ENCODE results near the gene LRG1.
A peak's percentile ranks its signal among the peaks of the same experiment; 100 is the strongest.

Gene LRG1

DNA sequence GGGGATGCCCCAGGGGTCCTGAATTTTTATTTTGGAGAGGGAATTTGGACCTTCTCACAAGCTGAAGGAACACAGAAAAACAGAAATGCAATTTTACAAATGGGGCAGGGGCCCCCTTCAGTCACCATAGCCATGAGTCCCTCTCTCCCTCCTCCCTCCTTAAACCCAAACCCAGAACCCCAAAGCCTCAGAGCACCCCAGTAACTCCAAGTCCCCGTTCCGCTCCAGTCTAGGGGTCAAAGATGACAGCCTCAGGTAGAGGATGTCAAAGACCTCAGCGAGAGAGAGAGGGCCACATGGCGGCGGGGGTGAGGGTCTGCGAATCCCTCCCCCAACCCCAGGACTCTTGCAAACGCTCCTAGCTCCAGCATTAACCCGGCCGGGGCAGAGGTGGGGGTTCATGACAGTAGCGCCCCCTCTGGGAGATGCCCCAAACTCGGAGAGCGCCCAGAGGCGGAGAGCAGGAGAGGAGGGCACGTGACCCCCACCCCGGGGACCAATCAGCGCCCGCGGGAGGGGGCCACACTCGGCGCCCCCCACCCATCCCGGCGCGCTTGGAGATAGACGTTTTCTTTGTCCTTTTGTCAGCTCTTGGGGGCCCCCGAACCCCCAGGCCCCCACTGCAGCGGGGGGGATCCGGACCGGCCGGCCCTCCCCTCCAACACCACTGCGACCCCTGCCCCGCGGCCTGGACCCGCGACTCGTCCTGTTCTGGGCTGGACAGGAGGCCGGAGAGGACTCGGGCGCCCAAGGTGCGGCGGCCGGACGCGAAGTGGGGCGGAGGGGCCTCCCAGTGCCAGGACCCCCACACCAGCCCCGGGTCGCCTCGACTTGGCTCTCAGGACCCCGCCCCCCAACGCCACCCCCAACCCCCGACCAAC lies 40.4 kb upstream of the LRG1 start:
- TF ChIP-seq, protein P1, sequence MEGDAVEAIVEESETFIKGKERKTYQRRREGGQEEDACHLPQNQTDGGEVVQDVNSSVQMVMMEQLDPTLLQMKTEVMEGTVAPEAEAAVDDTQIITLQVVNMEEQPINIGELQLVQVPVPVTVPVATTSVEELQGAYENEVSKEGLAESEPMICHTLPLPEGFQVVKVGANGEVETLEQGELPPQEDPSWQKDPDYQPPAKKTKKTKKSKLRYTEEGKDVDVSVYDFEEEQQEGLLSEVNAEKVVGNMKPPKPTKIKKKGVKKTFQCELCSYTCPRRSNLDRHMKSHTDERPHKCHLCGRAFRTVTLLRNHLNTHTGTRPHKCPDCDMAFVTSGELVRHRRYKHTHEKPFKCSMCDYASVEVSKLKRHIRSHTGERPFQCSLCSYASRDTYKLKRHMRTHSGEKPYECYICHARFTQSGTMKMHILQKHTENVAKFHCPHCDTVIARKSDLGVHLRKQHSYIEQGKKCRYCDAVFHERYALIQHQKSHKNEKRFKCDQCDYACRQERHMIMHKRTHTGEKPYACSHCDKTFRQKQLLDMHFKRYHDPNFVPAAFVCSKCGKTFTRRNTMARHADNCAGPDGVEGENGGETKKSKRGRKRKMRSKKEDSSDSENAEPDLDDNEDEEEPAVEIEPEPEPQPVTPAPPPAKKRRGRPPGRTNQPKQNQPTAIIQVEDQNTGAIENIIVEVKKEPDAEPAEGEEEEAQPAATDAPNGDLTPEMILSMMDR (IDR thresholded peaks at IDR 0.05; ENCODE audit: borderline replicate concordance, insufficient read depth, low read depth, low read length): 0 out of 2 replicates have a peak, but pooled peaks have one; percentile 8
- H3K4me3 ChIP-seq (ENCODE audit: low read depth, low read length): no peak overlapping the region

DNA sequence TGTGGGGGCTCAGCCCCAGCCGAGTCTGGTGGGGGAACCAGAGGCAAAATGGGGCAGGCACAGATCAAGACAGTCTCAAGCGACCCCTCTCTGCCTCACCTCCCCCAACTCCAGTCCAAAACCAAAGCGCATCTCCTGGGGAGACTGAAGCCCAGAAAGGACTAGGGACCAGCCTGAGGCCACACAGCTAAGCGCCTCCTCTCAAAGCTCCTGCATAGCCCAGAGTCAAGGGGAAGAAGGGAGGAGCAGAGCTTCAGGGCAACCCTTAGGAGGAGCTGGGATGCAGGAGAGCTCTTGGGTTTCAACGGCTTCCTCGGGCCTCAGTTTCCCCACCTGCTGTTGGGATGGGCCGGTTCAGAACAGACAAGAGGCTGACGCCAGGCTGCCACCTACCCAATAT lies 39.6 kb upstream of the LRG1 start:
- TF ChIP-seq, protein P1 (IDR thresholded peaks at IDR 0.05; ENCODE audit: borderline replicate concordance, insufficient read depth, low read depth, low read length): no peak
- H3K4me3 ChIP-seq (ENCODE audit: low read depth, low read length): no peak overlapping the region

DNA sequence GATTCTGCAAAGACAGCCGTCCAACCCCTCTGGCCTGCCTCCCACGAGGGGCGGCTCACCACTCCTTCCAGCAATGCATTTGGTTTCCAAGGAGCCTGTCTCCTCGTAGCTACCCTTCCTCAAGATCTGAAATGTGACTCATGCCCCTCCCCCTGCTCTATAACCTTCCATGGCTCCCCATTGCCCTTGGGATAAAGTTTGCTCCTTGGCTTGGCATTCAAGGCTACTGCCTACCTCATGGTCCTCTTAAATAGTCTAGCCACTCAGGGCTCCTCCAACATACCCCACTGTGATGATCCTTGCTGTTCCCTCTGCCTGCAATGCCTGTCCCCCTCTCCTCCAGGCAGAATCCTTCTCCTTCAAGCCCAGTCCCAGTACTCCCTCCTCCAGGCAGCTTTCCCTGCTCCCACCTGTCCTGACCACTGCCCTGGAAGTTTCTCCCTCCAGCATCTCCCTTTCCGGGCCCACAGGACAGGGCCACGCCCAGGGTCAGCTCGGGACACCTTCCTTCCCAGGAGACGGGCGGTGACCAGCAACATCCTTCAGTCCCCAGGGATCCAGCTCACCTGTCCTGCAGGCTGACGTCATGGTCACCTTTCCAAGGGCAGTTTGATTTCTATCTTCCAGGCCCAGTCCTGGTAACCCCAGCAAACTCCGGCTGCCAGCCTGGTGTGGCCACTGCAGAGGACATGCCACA lies 38.9 kb upstream of the LRG1 start:
- H3K4me3 ChIP-seq (ENCODE audit: low read depth, low read length): no peak overlapping the region
- TF ChIP-seq, protein P1 (IDR thresholded peaks at IDR 0.05; ENCODE audit: borderline replicate concordance, insufficient read depth, low read depth, low read length): no peak

DNA sequence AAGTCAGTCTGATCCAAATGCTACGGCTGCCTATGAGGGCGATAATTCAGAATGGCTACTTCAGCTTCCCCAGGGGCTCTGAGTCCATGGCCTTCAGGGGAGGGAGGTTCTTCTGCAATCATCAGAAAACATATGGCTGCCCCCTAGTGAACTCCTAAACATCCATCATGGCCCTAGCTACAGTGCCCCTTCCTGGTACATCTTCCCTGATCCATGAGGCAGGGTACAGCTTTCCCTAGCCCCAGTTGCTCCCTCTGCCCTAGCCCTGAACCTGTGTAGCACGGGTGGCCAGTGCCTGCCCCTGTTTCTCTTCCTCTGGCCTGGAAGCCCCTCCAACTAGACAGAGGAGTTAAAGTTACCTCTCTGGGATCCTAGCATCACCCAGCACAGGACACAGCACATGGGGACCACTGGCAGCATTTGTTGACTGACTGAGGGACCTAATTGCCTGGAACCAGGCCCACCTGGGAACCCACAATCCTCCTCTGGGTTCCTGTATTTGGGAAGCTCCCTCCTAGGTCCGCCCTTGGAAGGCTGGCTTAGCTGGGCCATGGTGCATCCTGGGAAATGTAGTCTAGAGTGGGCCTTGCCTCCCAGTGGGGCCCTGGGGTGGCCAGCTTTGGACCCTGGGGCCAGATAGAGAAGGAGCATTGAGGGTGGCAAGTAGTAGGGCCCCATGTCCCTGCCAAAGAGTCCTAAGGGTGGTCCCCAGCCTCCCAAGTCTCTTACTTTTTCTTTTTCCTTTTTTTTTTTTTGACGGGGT lies 37.4 kb upstream of the LRG1 start:
- H3K4me3 ChIP-seq (ENCODE audit: low read depth, low read length): no peak overlapping the region
- TF ChIP-seq, protein P1 (IDR thresholded peaks at IDR 0.05; ENCODE audit: borderline replicate concordance, insufficient read depth, low read depth, low read length): no peak

DNA sequence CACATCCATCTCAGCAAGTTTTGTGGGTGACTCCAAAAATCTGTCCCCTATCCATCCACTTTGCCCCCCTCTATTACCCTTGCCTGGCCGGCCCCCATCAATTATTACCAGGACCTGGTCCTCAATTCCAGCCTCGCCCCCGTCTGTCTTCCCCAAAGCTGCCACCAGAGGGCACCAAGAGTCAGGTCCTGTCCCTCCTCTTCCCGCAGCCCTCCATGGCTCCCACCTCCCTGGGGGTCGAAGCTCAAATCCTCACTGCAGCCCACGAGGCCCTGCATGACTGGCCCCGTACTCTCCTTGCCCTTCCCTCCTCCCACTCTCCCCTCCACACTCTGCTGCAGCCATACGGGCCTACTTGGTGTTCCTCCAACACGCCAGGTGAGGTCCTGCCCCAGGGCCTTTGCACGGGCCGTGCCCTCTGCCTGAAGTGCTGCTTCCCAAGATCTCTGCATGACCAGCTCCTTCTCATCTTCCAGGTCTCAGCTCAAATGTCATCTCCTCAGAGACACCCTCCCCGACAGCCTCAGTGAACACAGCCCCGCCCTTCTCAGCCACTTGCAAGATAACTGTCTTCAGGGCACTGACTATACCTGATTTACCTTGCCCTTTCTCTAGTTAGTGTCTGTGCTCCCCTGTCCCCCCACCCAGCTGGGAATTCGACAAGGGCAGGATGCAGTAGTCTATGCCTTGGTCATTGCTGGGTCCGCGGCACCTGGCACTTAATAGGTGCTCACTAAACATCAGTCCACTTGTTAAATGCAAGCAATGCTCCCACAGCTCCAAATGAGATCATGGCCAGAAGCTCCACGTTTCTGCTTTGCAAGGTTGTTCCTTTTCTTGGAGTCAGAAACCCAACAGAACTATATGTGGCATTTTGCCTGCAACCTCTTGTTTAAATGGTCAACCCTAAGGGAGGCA lies 36.4 kb upstream of the LRG1 start:
- no peak overlapping the region for H3K4me3 ChIP-seq (ENCODE audit: low read depth, low read length)
- TF ChIP-seq, protein P1 (IDR thresholded peaks at IDR 0.05; ENCODE audit: borderline replicate concordance, insufficient read depth, low read depth, low read length): peak; percentile 75
